ENCODE results near the gene TMEM86A. TPM values are rescaled to one million over a fixed set of nuclear protein-coding genes. Genes with fewer than 3 reads are reported as not detected.

Gene TMEM86A
- total RNA-seq, 1 experiment from 2014 or later = 1.3 TPM

DNA sequence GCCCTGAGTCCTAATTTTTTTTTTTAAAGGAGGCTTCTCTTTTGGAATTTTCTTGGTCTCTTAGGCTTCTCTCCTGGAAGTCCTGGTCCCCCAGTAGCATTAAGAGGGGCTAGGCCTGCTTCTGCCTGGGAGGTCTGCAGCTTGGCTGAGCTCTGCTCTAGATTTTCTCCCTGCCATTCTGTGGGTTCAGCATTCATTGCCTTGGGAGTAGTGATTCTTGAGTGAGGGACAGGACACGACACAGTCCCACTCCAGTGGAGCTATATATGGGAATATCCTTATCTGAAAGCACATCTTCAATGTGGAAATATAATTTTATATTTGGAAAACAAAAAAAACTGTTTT lies 23.7 kb downstream of the TMEM86A start:
- DNase-seq (ENCODE audit: low read depth) = no peak

DNA sequence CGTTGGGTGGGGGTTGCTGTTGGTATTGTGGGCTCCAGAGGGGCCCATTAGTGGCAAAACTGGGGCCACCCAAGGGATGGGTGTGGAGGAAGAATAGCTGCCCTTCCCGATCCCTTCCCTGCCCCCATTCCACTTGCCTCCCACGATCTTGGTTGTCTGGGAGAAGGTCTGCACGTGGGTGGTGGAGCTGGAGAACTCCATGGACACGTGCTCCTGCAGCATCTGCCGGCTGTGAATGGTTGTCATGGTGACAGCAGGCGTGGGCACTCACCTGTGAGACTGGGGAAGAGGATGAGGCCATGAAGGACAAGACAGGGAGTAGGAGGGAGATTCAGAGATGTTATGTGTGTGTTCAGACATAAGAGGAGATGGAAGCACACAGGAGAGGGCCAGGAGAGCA lies 25.4 kb downstream of the TMEM86A start:
- DNase-seq (ENCODE audit: low read depth) = no peak

DNA sequence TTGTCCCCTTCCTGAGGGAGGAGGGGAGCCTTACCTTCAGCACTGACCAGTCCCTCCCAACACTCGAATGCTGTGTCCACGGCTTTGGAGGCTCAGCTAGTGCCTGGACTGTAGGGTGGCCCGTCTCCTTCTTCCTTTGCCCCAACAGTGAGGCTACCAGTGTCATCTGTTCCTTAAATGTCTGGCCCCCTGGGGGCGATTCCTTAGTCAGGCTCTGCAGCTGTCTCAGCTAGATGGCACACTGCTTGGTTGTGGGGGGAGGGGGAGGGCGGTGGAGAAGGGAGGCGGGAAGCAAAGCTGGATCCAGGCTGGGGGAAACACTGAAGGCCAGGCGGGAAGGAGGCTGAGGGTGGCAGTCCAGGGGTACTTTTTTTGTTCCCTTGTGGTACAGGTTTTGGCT lies 27.5 kb downstream of the TMEM86A start, which contains the start of gene IGSF22:
IGSF22 (minus strand) TSS at position 149 of the 400 bp plus-strand sequence. CDS start 1,952 bp downstream, outside the sequence.
- no peak for DNase-seq (ENCODE audit: low read depth)

DNA sequence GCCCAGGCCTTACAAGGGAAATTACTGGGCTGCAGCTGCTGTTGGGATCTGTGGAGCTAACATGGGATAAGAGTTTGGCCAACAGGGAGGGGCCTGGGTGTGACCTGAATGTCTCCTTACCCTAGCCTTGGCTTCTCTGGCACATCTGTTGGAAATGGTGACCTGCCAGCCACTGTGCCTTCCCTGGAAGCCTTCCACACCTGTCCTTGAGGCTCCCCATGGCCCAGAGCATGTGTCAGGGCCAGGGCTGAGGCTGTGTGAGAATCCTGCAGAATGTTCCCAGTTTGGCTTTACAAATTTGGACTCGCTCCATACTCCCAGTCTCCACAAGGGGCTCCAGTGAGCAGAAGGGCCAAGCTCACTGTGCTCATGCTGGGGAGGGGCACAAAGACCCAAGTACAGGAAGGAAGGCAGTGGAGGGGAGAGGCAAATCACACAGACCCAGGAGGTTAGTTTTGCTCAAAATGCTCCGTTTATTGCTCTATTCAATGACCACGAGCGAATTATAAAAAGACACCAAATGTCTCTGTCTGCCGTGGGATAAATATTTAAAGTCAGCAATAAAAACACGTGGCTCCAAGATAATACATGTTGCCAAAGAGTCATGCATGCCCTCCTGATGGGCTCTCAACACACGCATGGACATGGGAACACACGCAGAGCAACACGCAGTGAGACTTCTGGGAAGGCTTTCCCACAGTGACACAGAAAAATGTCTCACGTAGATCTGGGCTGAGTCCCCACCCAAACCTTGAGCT lies 29.1 kb downstream of the TMEM86A start:
- DNase-seq (ENCODE audit: low read depth) = peak; percentile 26

DNA sequence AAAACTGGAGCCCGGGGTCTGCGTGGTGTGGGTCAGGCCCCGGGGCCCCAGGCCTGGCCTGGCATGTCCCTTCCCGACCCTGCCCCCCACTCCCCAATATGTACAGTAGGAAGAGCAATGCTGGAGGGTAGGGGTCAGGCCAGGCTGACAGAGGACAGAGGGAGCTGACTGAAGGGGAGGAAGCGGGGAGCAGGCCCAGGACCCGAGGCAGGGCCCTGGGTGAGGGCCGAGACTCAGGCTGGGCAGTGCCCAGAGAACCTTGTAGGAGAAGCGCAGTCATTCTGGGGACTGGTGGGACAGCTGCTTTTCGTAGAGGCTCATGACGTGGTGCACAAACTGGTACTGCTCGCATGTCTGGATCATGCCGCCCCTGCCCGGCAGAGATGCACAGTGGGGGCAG lies 30.1 kb downstream of the TMEM86A start:
- no peak for DNase-seq (ENCODE audit: low read depth)

DNA sequence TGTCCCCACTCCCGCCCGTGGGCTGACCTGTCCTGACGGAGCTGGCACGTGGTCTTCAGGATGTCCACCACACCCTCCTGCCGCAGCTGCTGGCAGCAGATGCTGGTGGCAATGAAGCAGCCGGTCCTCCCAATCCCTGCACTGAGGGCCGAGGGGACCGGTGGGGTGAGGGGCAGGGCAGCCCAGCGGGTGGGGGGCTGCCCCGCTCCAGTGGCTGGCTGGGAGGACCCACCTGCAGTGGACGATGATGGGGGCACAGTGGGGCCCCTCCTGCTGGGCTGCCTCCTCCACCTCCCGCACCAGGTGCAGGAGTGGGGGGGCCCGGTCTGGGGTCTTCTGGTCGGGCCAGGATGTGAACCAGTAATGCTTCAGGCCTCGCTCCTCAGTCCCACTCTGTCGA lies 30.8 kb downstream of the TMEM86A start:
- DNase-seq (ENCODE audit: low read depth) = no peak

DNA sequence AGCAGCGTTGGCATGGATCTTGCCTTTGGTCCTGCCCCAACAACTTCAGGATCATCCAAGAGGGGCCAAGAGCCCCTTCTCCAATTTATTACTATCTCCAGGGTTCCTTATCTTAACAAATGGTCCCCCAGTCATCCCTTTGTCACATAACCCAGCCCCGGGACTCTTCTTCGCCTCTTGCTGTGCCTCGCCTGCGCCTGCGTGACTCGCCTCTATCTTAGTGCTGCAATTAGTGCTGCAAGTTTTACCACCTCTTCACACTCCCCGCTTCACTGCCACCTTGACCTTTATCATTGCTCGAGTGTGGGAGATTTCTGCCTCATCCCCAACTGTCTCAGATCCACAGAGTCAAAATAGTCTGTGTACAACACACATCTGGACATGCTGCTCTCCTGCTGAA lies 31.4 kb downstream of the TMEM86A start:
- DNase-seq (ENCODE audit: low read depth) = no peak

DNA sequence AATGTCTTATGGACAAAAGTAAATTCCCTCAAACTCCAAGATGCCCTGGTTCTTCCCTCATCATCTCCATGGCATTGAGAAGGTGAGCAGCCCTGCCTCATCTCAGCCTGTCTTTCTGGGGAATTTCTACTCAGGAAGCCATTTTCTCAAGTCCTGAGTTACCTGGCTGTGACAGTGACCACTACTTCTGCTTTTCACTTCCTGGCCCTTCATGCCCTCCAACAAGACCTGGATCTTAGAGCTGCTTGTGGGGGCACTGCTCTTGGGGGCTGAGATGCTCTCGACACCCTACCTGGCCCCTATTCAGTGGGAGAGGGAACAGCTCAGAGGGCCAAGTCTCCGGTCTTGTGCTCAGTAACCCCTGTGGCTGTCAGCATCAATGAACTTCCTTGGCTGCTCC lies 32.9 kb downstream of the TMEM86A start:
- no peak for DNase-seq (ENCODE audit: low read depth)

DNA sequence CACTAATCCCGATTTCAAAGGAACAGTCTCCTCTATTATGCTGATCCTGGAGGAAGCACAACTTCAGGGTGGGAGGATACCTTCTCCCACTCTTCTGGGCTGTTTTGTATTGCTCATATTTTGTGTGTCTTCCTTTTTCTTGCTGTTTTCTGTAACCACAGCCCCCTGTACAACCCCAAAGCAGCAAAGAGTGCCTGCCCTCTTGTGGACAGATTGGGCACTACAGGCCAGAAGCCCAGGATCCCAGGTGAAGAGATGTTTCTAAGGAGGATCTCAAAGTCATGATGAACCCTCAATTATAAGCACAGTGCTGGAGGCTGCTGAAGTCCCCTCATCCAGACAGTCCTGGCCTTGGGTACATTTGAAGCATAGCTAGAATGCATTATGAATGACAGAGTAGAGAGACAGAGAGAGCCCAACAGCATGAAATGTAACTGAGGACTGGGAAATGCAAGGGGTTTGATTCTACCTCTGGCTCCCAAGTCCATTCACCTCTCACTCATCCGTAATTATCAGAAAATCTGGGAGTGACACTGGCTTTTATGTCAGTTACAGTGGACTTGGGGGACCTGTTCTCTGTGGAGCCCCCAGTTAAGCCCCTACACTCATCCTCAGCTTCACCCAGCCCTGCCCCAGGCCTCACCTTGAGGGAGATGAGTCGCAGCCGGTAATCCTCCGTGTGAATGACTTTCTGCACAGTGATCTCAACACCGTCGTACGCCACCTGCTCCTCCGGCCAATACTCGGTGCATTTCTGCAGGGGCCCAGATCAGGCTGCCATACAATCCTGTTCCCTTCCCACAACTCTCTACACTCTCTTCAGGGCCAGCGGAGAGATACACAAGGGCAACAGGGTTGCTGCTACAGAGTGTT lies 33.6 kb downstream of the TMEM86A start:
- DNase-seq (ENCODE audit: low read depth) = peak; percentile 60

DNA sequence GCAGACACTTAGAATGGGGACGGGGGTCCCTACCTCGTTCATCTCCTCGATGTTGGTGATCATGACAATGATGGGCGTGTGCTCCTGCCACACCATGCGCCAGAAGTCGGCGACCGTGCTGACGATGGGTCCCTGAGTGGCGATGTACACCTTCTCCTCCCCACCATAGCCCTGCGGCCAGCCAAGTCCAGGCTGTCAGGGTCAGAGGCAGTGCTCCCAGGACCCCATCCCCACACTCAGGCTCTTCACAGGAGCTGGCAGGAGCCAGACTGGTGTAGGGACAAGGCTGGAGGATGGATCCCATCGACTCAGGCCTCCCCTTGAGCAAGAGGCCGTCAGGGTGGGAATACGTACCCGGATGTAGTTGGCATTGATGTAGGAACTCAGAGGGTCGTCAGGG lies 34.6 kb downstream of the TMEM86A start:
- DNase-seq (ENCODE audit: low read depth) = no peak

DNA sequence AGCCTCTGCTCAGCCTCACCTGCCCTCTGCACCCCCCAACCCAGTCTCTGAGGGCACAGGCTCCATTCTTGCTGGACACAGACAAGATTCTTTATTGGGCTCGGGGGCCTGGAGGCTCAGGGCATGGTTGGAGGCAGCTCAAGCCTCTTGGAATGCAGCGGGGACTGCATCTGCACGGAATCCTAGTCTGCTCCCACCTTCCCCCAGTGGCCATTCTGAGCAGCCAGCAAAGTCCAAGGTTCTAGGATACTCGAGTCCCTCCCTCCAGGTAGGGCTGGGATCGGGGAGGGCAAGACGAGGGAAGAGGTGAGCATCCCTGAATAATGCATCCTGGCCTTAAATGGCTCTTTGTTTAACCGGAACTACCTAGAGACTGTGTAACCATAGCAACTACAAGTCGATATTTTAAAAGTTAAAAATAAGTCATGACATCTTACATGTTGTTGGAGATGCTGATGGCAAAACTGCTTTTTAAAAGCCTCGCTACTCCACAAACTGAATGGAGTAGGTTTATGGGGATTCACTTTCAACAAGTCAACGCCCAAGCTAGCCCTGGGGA lies 38.1 kb downstream of the TMEM86A start:
- no peak for DNase-seq (ENCODE audit: low read depth)

DNA sequence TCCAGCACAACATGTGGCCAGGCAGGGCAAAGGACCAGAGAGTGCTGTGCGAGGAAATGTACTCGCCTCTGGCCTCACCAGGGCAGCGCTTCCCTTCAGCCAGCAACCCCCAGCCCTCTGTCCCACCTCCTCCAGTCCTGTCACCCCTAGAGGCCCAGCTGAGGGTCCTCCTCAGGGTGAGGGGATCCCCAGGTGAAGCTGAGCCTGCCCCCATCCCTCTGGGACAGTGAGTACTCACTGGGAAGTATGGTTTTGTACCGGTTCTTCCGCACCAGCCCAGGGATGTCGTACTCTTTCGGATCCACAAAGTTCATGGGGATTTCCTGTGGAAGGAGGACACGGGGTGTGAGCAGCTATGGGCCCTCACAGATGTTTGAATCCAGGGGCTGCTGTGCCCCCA lies 39.1 kb downstream of the TMEM86A start:
- no peak for DNase-seq (ENCODE audit: low read depth)

DNA sequence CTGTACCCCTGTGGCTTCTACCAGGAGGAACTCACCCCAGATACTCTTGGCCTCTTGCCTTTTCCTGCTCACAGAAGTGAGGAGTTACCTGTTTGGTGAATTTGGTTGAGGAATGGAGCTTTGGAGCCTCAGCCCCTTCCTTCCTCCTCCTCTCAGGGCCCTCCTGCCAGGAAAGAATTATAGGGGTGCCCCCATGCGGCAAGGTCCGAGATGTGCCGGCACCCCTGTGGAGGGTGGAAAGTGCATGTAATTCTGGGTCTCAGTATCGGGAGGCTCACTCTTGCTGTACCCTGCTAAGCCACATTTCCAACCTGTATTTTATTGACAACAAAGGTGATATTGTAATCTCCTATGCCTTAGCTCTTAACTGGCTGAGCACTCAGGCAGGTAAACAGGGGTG lies 41.1 kb downstream of the TMEM86A start:
- DNase-seq (ENCODE audit: low read depth) = no peak

DNA sequence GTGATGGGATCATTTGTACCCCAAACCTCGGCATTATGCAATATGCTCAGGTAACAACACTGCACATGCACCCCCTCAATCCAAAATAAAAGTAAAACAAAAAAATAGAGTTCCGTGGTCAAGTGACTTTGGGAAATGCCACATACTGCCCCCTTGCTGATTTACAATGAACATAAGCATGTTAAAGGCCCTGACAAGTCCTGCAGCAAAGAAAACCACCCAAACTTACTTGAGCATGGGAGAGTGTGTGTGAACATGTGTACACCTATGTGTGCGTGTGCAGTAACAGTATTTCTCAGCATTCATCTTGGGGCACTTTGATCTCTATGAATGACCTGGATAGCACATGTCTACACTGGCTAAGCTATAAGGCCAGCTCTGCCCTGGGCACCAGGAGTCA lies 43.2 kb downstream of the TMEM86A start:
- DNase-seq (ENCODE audit: low read depth) = no peak

DNA sequence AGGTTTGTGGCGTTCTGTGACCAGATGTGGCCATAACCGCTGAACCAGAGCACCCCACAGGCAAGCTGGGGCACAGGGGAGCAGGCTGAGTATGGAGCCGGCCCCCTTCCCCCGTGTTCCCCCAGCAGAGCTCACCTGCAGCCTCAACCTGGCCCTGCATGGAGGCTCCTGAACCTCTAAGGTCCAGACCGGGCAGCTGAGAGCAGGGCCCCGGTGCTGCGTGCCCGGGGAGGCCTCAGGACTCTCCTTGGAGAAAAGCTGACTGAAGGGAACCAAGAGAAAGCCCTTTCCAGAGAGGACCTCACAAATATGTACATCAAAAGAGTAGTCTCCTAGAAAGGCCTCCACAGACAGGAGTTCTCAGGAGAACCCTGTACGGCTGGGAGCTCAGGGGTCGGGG lies 44.8 kb downstream of the TMEM86A start:
- DNase-seq (ENCODE audit: low read depth) = no peak

DNA sequence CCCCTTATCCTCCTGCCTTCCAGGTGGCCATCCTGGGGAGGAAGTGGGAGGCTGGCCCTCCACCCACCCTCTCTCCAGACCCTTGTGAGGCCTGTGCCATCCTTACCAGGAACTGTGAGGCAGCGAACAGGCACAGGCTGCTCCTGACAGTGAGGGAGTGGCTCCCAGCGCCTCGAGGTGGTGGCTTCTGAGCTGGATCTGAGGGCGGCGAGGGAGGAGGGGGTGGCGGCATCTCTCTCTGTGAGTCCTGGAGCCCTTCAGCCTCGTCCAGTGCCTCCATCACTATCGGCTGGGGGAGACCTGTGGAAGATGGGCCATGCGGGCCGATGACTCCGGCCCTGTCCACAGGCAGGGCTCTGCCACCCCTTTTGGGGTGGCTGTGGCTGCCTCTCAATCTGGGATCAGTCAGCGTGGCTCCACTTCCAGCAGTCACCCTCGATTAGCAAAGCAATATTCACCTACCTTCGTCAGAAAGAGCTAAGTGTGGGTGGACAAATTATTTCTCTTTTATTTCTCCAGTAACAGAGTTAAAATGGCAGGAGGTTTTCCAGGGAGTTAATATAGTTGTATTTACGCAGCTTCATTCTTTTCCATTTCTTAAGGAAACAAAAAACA lies 45.4 kb downstream of the TMEM86A start:
- no peak for DNase-seq (ENCODE audit: low read depth)

DNA sequence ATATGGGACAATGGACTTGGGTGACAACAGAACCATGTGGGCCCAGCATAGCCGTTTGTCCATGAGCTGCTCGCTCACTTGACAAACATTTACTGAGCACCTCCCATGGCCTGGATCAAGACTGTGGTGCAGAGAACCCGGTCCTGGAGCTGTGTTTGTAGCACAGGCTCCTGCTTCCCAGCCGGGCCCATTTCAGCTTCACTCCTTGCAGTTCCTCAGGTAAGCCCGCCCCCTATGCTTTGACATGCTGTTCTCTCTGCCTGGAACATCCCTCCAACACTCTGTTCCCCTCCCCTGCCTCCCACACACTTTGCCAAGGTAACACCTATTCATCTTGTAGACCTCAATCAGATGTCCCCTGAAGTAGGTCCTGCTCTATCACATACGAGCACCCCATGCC lies 46.7 kb downstream of the TMEM86A start:
- DNase-seq (ENCODE audit: low read depth) = no peak

DNA sequence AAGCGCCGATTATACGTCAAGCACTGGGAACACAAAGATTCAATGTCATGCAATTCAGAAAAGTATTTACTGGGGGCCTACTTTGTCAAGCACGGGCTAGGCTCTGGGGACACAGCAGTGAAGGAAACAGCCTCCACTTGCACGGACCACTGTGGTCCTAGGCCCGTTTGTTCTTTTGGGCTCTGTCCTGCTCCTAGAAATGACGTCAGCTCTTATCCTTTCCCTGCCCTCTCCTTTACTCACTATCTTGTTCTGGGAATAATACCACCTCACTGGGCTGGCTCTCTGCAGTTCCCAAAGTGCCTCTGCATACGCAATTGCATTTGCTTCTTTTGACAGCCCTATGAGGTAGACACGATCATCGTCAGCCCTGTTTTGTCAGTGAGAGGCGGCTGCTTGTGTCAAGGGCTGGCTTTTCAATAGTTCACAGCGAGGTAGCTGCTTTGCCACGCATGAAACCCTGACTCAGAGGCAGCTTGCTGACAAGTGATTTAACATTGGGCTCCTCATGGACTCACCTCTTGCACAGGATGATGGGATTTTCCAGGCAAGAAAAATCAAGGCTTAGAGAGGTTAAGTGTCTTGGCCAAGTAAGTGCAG lies 50.3 kb downstream of the TMEM86A start:
- no peak for DNase-seq (ENCODE audit: low read depth)

DNA sequence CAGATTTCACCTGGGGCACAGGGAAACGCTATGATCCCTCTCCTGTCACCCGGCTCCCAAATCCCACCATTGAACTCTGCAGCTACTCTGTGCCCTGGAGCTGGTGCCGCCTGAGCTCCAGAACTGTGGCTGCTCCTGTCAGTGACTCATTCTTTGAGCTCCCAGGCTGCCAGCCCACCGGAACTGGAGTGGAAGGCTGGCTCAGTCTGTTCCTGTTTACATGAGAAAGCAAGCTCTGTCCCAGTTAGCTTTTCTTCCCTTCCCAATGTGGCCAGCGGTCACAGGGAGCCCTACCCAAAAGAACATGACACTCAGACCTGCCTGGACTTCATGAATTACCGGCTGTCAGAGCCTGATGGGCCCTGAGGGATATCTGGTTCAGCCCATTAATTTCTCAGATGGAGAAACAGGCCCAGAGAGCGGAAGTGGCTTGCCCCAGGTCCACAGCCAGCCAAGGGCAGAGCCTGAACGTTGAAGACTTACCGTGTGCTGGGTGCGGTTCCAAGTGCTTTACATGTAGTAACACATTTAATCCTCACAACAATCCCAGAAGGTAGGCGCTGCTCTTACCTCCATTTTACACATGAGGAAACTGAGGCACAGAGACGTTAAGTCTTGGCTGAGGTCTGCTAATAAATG lies 51.2 kb downstream of the TMEM86A start:
- DNase-seq (ENCODE audit: low read depth) = peak; percentile 92

DNA sequence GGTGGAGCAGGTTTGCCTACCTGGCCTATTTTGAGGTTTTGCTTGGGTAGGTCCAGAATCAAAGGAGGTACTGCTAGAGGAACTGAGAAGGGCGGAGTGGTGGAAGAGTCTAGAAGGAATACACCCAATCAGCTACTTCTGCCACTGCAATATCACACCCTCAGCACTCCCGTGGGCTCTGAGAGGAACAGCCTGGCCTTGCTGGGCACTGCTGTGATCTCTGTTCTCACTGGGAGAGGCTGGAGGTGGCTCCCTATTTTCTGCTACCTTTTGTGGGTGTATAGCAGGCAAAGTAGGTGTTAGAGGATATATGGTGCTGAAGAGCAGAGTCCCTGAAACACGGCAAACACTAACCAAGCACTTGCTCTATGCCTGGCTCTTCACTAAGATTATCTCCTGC lies 52.4 kb downstream of the TMEM86A start:
- no peak for DNase-seq (ENCODE audit: low read depth)

DNA sequence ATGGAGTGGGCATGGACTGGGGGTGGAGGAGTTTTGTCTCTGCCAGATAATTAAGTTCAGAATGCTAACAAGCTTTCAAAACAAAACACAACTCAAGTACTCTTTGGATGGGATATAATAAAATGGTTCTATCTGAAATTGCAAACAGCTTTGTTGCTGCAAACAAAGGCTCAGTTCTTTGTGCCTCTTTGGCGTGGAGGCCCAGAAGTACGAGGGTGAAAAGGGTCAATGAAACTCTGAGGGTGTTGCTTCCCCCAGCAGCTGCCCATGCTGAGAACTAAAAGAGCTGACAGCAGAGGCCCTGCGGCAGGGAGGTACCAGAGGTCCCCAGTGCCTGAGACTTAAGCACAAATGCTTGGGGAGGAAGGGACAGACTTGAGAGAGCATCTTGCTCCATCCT lies 53.9 kb downstream of the TMEM86A start:
- no peak for DNase-seq (ENCODE audit: low read depth)

All from HT1080 (cell line).